K562 (cell line): ENCODE measurements around the gene TMEM209. TPM values are rescaled to one million over a fixed set of nuclear protein-coding genes. Genes with fewer than 3 reads are reported as not detected.

Experiments used
- ATAC-seq: fragments of 200-7000 bp; cut with Tn5 transposase; 3 replicates; pipeline ENCODE4 v1.9.1; 2020; ENCODE audit warnings: moderate library complexity
- BruUV-seq: library from RNA; stranded (reverse); fragments of 400-500 nt; replicated peaks from 2 replicates; lab custom pipeline; 2021; lab: Mats Ljungman, UMichigan
- CTCF ChIA-PET: fragments of 300-600 bp; formaldehyde crosslinking; extraction: SDS; loops from one replicate; lab custom pipeline; 2021; ENCODE audit warnings: low intra/inter-chr PET ratio; lab: Yijun Ruan, JAX
- POLR2A ChIA-PET: fragments of 300-600, 350-650 bp; sonication (Branson Sonifier 250); formaldehyde crosslinking; extraction: SDS; loops from one replicate; lab custom pipeline; 2021; ENCODE audit warnings: antibody characterized with exemption, inconsistent platforms; lab: Yijun Ruan, JAX
- DNase-seq, 4 experiments: peaks; one replicate each; pipeline versions ENCODE4 v3.0.0 to v3.0.0-alpha.2; 2011 to 2018; ENCODE audit warnings: low spot score in 3 of 4, mixed read lengths in 3 of 4; ENCODE audit errors: extremely low read depth in 1 of 4
- FAIRE-seq: peaks from 2 replicates; lab custom pipeline; 2011; peaks lifted over from hg19 to GRCh38; lab: Jason Lieb, UNC
- H2AFZ ChIP-seq: 2 replicates; pipeline ENCODE4 v1.6.0; 2011; ENCODE audit warnings: low read depth, low read length, control low read depth, inconsistent platforms
- H3K27ac ChIP-seq: fragments of 200-600 bp; 3 replicates; pipeline ENCODE4 v1.8.0; 2011; ENCODE audit warnings: low read depth, mild to moderate bottlenecking, control low read depth, inconsistent platforms, low read length, moderate library complexity, mixed read lengths; ENCODE audit errors: extremely low read depth
- H3K27me3 ChIP-seq, 2 experiments: fragments of 300-600 bp in 1 of 2; 2 replicates in 1 of 2; 3 replicates in 1 of 2; pipeline versions ENCODE4 v1.6.0 to v1.8.0; 2011; ENCODE audit warnings: inconsistent platforms in 2 of 2, low read length in 2 of 2, mild to moderate bottlenecking in 1 of 2, mixed read lengths in 1 of 2, moderate library complexity in 1 of 2; ENCODE audit not compliant: control insufficient read depth in 2 of 2, insufficient read depth in 2 of 2
- H3K36me3 ChIP-seq: fragments of 300-600 bp; 3 replicates; pipeline ENCODE4 v1.8.0; 2011; ENCODE audit warnings: mild to moderate bottlenecking, low read length, inconsistent platforms; ENCODE audit not compliant: control insufficient read depth, insufficient read depth
- H3K4me1 ChIP-seq, 2 experiments: fragments of 200-600 bp in 1 of 2; replicated peaks in 1 of 2; 2 replicates in 1 of 2; 3 replicates in 1 of 2; pipeline versions ENCODE4 v1.5.1 to v1.8.0; 2011; ENCODE audit warnings: inconsistent platforms in 2 of 2, low read length in 2 of 2, mild to moderate bottlenecking in 1 of 2, mixed read lengths in 1 of 2, moderate library complexity in 1 of 2; ENCODE audit not compliant: control insufficient read depth in 2 of 2, insufficient read depth in 2 of 2
- H3K4me2 ChIP-seq: 2 replicates; pipeline ENCODE4 v1.6.1; 2011; ENCODE audit warnings: low read length, control low read depth, inconsistent platforms, mixed read lengths; ENCODE audit not compliant: insufficient read depth
- H3K4me3 ChIP-seq: fragments of 200-600 bp; sonication (generic), shearing (Covaris generic); 2 replicates; pipeline ENCODE4 v1.5.1; 2016; ENCODE audit warnings: control low read depth, inconsistent platforms
- H3K79me2 ChIP-seq: fragments of 200-600 bp; 3 replicates; pipeline ENCODE4 v1.8.0; 2011; ENCODE audit warnings: low read length, inconsistent platforms; ENCODE audit not compliant: control insufficient read depth, insufficient read depth
- H3K9ac ChIP-seq, 2 experiments: 2 replicates each; pipeline versions ENCODE4 v1.6.0 to v1.6.1; 2011; ENCODE audit warnings: low read depth in 2 of 2, low read length in 2 of 2, control low read depth in 1 of 2, inconsistent platforms in 1 of 2, mild to moderate bottlenecking in 1 of 2, mixed read lengths in 1 of 2; ENCODE audit not compliant: insufficient read depth in 1 of 2
- H3K9me1 ChIP-seq: one replicate; pipeline ENCODE4 v1.6.0; 2011; ENCODE audit warnings: inconsistent platforms, mild to moderate bottlenecking, low read length, moderate library complexity; ENCODE audit not compliant: control insufficient read depth, insufficient read depth
- H3K9me3 ChIP-seq: replicated peaks from 2 replicates; pipeline ENCODE4 v1.5.1; 2011; ENCODE audit warnings: low read depth, low read length, inconsistent platforms; ENCODE audit not compliant: control insufficient read depth, insufficient read depth
- H4K20me1 ChIP-seq: replicated peaks from 2 replicates; pipeline ENCODE4 v1.6.1; 2011; ENCODE audit warnings: low read length, inconsistent platforms, mixed read lengths; ENCODE audit not compliant: control insufficient read depth, insufficient read depth
- CTCF ChIP-seq, 3 experiments: IDR thresholded peaks in 2 of 3; conservative IDR thresholded peaks in 1 of 3; 2 replicates each; pipeline ENCODE4 v1.5.1; 2011 to 2012; ENCODE audit warnings: low read length in 3 of 3, mild to moderate bottlenecking in 3 of 3, control low read depth in 2 of 3, improper control_type of control experiment in 1 of 3, inconsistent platforms in 1 of 3, low read depth in 1 of 3, mixed read lengths in 1 of 3, moderate library complexity in 1 of 3; ENCODE audit not compliant: insufficient read depth in 2 of 3
- ILK ChIP-seq: fragments of 450-650 bp; IDR thresholded peaks from 2 replicates; pipeline ENCODE4 v1.6.1; 2016; ENCODE audit warnings: missing genetic modification characterization, low read depth, mild to moderate bottlenecking, missing compliant biosample characterization, moderate library complexity, borderline replicate concordance
- KDM1A ChIP-seq, 2 experiments: fragments of 450-650 bp; IDR thresholded peaks; 2 replicates each; pipeline ENCODE4 v1.6.1; 2016; ENCODE audit warnings: mild to moderate bottlenecking in 2 of 2
- MAZ ChIP-seq, 2 experiments: fragments of 450-650 bp in 1 of 2; sonication (generic) in 1 of 2; formaldehyde crosslinking; IDR thresholded peaks in 1 of 2; conservative IDR thresholded peaks in 1 of 2; 2 replicates each; pipeline versions ENCODE4 v1.4.0 to v1.5.0; 2020; ENCODE audit warnings: mild to moderate bottlenecking in 1 of 2, missing genetic modification reagents in 1 of 2
- NFYB ChIP-seq: IDR thresholded peaks from 2 replicates; pipeline ENCODE4 v1.6.1; 2011; ENCODE audit warnings: mild to moderate bottlenecking, moderate library complexity; ENCODE audit not compliant: insufficient read length; ENCODE audit errors: extremely low read depth
- SNAPC5 ChIP-seq: fragments of 250-450 bp; sonication (Bioruptor Pico); IDR thresholded peaks from 2 replicates; pipeline ENCODE4 v1.8.0; 2021; ENCODE audit warnings: moderate library complexity, mild to moderate bottlenecking, inconsistent platforms
- SREBF1 ChIP-seq: fragments of 150-350 bp; IDR thresholded peaks from 2 replicates; pipeline ENCODE4 v1.6.1; 2014; ENCODE audit warnings: antibody characterized with exemption, low read depth, low read length, borderline replicate concordance
- ZNF318 ChIP-seq, 2 experiments: fragments of 450-650 bp; IDR thresholded peaks; 2 replicates each; pipeline ENCODE4 v1.6.1; 2016; ENCODE audit warnings: mild to moderate bottlenecking in 2 of 2, borderline replicate concordance in 1 of 2, low read depth in 1 of 2, moderate library complexity in 1 of 2
- ZNF551 ChIP-seq: fragments of 250-450 bp; sonication (Bioruptor Pico); IDR thresholded peaks from 2 replicates; pipeline ENCODE4 v1.5.0; 2021; ENCODE audit warnings: mild to moderate bottlenecking, moderate library complexity
- WGBS: fragments of 100-300 bp; shearing (Covaris generic); methylation state at CpG from one replicate; pipeline ENCODE4 v1.1.6; 2016; ENCODE audit warnings: low coverage, mixed read lengths; ENCODE audit not compliant: insufficient coverage; ENCODE audit errors: missing lambda C conversion rate; 5-methylcytosine and 5-hydroxymethylcytosine counted together
- in situ Hi-C: fragments of 300-500 bp; cut with MboI; formaldehyde crosslinking; loops from 4 replicates; pipeline ENCODE4 v1.15.0; 2018; ENCODE audit warnings: inconsistent platforms, mixed read lengths
- intact Hi-C: fragments of 100-400 bp; cut with micrococcal nuclease; formaldehyde crosslinking; loops from 2 replicates; pipeline ENCODE4 v1.14.2; 2022
- polyA plus RNA-seq, 8 experiments: library from polyadenylated mRNA; depleted of rRNA in 4 of 8; stranded (reverse) in 5 of 8; unstranded in 3 of 8; fragments of >200 nt; fragmentation: Nextera tagmentation in 2 of 8; fragmentation: Illumina TruSeq in 1 of 8; extraction: Ambion mirVana in 2 of 8; extraction: Trizol in 1 of 8; gene quantifications; 2 replicates each; pipeline versions ENCODE4 v1.2.1 to v1.2.3, GENCODE V29; 2011 to 2014; ENCODE audit warnings: inconsistent platforms in 1 of 8, missing spikeins in 1 of 8
- total RNA-seq, 7 experiments: library from RNA; depleted of rRNA in 6 of 7; stranded (reverse); fragments of >200 nt in 6 of 7; fragmentation: Illumina TruSeq in 2 of 7; extraction: Trizol in 2 of 7; gene quantifications; 2 replicates each; pipeline versions ENCODE4 v1.2.1 to v1.2.3, GENCODE V29; 2011 to 2021; ENCODE audit warnings: low replicate concordance in 1 of 7

Gene TMEM209
- total and polyA plus RNA-seq, 9 of the 15 experiments (the other 6 are each of a cell fraction or from before 2014, with no cell fraction given) = 36.8 to 116 (median 76.6) TPM

GRCh38 chr7:130207033-130207432 lies 1.8 kb upstream of the TMEM209 start:
- H4K20me1 ChIP-seq = no peaks in the 10 kb centered on the region
- BruUV-seq = no TSS peak
- peak overlapping the region; percentile 87 for H2AFZ ChIP-seq
- intact Hi-C loops (loop anchor here (5.0 kb wide), 1 partner anchor 120 kb away; no protein-coding TSS in a partner anchor), in situ Hi-C loops (no loop called here)
- peaks cover 31% of the 10 kb centered on the region for H3K79me2 ChIP-seq
- peaks cover 19% of the 10 kb centered on the region for H3K36me3 ChIP-seq
- ATAC-seq (no peak), FAIRE-seq (no peak), DNase-seq (peak in 3 of 4 experiments; percentile 30 to 41 (median 34))
- CTCF ChIA-PET = no interaction called here
- H3K27ac ChIP-seq = peak overlapping the region; percentile 42
- no peaks in the 10 kb centered on the region for H3K9me1 ChIP-seq
- H3K4me1 ChIP-seq = peaks cover 18 to 44% of the 10 kb centered on the region in 2 experiments
- H3K4me3 ChIP-seq = no peak overlapping the region
- H3K4me2 ChIP-seq = peak overlapping the region; percentile 0; the same call in 1 of the 2 replicates
- WGBS = 67% methylated on average over 5 of the region's 5 CpGs
- H3K27me3 ChIP-seq = no peaks in the 10 kb centered on the region
- POLR2A ChIA-PET = interaction anchor here (0.7 kb wide), 1 partner anchor 9 kb away, joined by 3 read pairs; no protein-coding TSS in a partner anchor
- peak overlapping the region in 1 of 2 experiments; percentile 24; a peak in 2 of 4 replicates for H3K9ac ChIP-seq
- H3K9me3 ChIP-seq = no peaks in the 10 kb centered on the region; the same call in 1 of the 2 replicates
- no peak for TF ChIP-seq NFYB
- peak in 2 of 3 experiments; percentile 19 to 37; a peak in 1 of 6 replicates for TF ChIP-seq CTCF (IDR thresholded peaks at IDR 0.05 in 2 of 3, conservative IDR thresholded peaks at IDR 0.05 in 1 of 3; ENCODE audit: insufficient read depth in 2 of 3, low read depth in 1 of 3, low read length in 3 of 3)
- no peak for TF ChIP-seq SREBF1
- no peak for TF ChIP-seq ZNF318 (IDR thresholded peaks at IDR 0.05; ENCODE audit: borderline replicate concordance in 1 of 2, low read depth in 1 of 2)
- TF ChIP-seq SNAPC5 (CRISPR knock-in tag) = no peak
- no peak for TF ChIP-seq KDM1A (IDR thresholded peaks at IDR 0.05)
- TF ChIP-seq ZNF551 = no peak
- no peak for TF ChIP-seq MAZ (CRISPR knock-in tag; conservative IDR thresholded peaks at IDR 0.05 in 1 of 2, IDR thresholded peaks at IDR 0.05 in 1 of 2)
- TF ChIP-seq ILK (tag) = 0 out of 2 replicates have a peak, but pooled peaks have one; percentile 38
